WTC11 (cell line): ENCODE measurements around the gene DDX21. TPM values are rescaled to one million over a fixed set of nuclear protein-coding genes. Genes with fewer than 3 reads are reported as not detected.

Experiments
- ATAC-seq: fragments of 200-7000 bp; cut with Tn5 transposase; 2 replicates; pipeline ENCODE4 v1.10.0; 2021; ENCODE audit warnings: mild to moderate bottlenecking, moderate library complexity
- CTCF ChIA-PET: fragments of 300-600 bp; sonication (Branson Sonifier 250); formaldehyde crosslinking; loops from one replicate; lab custom pipeline; 2021; ENCODE audit warnings: antibody characterized with exemption; lab: Charles Lee
- POLR2A ChIA-PET: fragments of 350-600 bp; sonication (Branson Sonifier 250); formaldehyde crosslinking; loops from one replicate; lab custom pipeline; 2021; ENCODE audit warnings: antibody characterized with exemption; lab: Charles Lee
- DNase-seq: peaks from one replicate; pipeline ENCODE4 v3.0.0; 2021; ENCODE audit warnings: low spot score
- H3K27ac Mint-ChIP-seq: 2 replicates; pipeline ENCODE4 v1.8.0; 2021; ENCODE audit warnings: mixed read lengths
- H3K27me3 Mint-ChIP-seq: 2 replicates; pipeline ENCODE4 v1.8.0; 2021; ENCODE audit warnings: low read depth, mild to moderate bottlenecking, moderate library complexity, mixed read lengths
- H3K36me3 Mint-ChIP-seq: 2 replicates; pipeline ENCODE4 v1.8.0; 2021; ENCODE audit warnings: mixed read lengths
- H3K4me1 Mint-ChIP-seq: 2 replicates; pipeline ENCODE4 v1.8.0; 2022; ENCODE audit warnings: mixed read lengths
- H3K4me3 Mint-ChIP-seq: 2 replicates; pipeline ENCODE4 v1.8.0; 2021; ENCODE audit warnings: mild to moderate bottlenecking, moderate library complexity, mixed read lengths
- H3K9me3 Mint-ChIP-seq: 2 replicates; pipeline ENCODE4 v1.8.0; 2021; ENCODE audit warnings: mixed read lengths
- EMX1 ChIP-seq: fragments of 250-450 bp; sonication (Bioruptor Pico); IDR thresholded peaks from 2 replicates; pipeline ENCODE4 v1.8.0; 2021; ENCODE audit warnings: mild to moderate bottlenecking
- ESRRA ChIP-seq: sonication (generic); formaldehyde crosslinking; IDR thresholded peaks from 2 replicates; pipeline ENCODE4 v1.8.1; 2022; ENCODE audit warnings: mild to moderate bottlenecking, missing genetic modification reagents, borderline replicate concordance
- FOXP1 ChIP-seq: sonication (generic); formaldehyde crosslinking; IDR thresholded peaks from 2 replicates; pipeline ENCODE4 v1.8.0; 2022; ENCODE audit warnings: missing genetic modification reagents, mild to moderate bottlenecking, moderate library complexity, borderline replicate concordance
- GTF2I ChIP-seq: fragments of 250-450 bp; sonication (Bioruptor Pico); conservative IDR thresholded peaks from 2 replicates; pipeline ENCODE4 v1.4.0; 2021; ENCODE audit warnings: mild to moderate bottlenecking
- JUN ChIP-seq: sonication (generic); formaldehyde crosslinking; IDR thresholded peaks from 2 replicates; pipeline ENCODE4 v1.8.0; 2023; ENCODE audit warnings: mild to moderate bottlenecking, missing genetic modification reagents
- NR1H2 ChIP-seq: sonication (generic); formaldehyde crosslinking; IDR thresholded peaks from 2 replicates; pipeline ENCODE4 v1.9.0; 2021; ENCODE audit warnings: mild to moderate bottlenecking, moderate library complexity, missing genetic modification reagents
- PRRX2 ChIP-seq: fragments of 250-450 bp; sonication (Bioruptor Pico); IDR thresholded peaks from 2 replicates; pipeline ENCODE4 v1.8.0; 2021; ENCODE audit warnings: mild to moderate bottlenecking
- RELA ChIP-seq: sonication (generic); formaldehyde crosslinking; IDR thresholded peaks from 2 replicates; pipeline ENCODE4 v1.8.1; 2022; ENCODE audit warnings: missing genetic modification reagents, mild to moderate bottlenecking, borderline replicate concordance
- RORB ChIP-seq: fragments of 250-450 bp; sonication (Bioruptor Pico); IDR thresholded peaks from 2 replicates; pipeline ENCODE4 v1.9.0; 2021; ENCODE audit warnings: mild to moderate bottlenecking
- SOX15 ChIP-seq: fragments of 250-450 bp; sonication (Bioruptor Pico); IDR thresholded peaks from 2 replicates; pipeline ENCODE4 v1.9.0; 2021; ENCODE audit warnings: mild to moderate bottlenecking
- TEAD1 ChIP-seq: sonication (generic); formaldehyde crosslinking; IDR thresholded peaks from 2 replicates; pipeline ENCODE4 v1.8.0; 2022; ENCODE audit warnings: mild to moderate bottlenecking, missing genetic modification reagents
- ZBTB21 ChIP-seq: sonication (generic); formaldehyde crosslinking; IDR thresholded peaks from 2 replicates; pipeline ENCODE4 v1.8.1; 2023; ENCODE audit warnings: mild to moderate bottlenecking, missing genetic modification reagents, borderline replicate concordance
- ZNF121 ChIP-seq: sonication (generic); formaldehyde crosslinking; IDR thresholded peaks from 2 replicates; pipeline ENCODE4 v1.8.0; 2023; ENCODE audit warnings: missing genetic modification reagents
- ZNF219 ChIP-seq: sonication (generic); formaldehyde crosslinking; IDR thresholded peaks from 2 replicates; pipeline ENCODE4 v1.8.0; 2023; ENCODE audit warnings: missing genetic modification reagents, mild to moderate bottlenecking, borderline replicate concordance
- total RNA-seq: library from RNA; stranded (reverse); gene quantifications from 3 replicates; pipeline ENCODE4 v1.2.3, GENCODE V29; 2021
- TF ChIP-seq, protein P1 (sequence below): sonication (generic); formaldehyde crosslinking; IDR thresholded peaks from 2 replicates; pipeline ENCODE4 v1.8.0; 2023; ENCODE audit warnings: missing genetic modification reagents
- TF ChIP-seq, protein P2 (sequence below): sonication (generic); formaldehyde crosslinking; IDR thresholded peaks from 2 replicates; pipeline ENCODE4 v1.8.1; 2022; ENCODE audit warnings: mild to moderate bottlenecking, missing genetic modification reagents, moderate library complexity, borderline replicate concordance
- TF ChIP-seq, protein P3 (sequence below): fragments of 250-450 bp; sonication (Bioruptor Pico); IDR thresholded peaks from 2 replicates; pipeline ENCODE4 v2.1.2; 2022; ENCODE audit warnings: mild to moderate bottlenecking, moderate library complexity
- TF ChIP-seq, protein P4 (sequence below): sonication (generic); formaldehyde crosslinking; IDR thresholded peaks from 2 replicates; pipeline ENCODE4 v1.8.0; 2022; ENCODE audit warnings: mild to moderate bottlenecking, missing genetic modification reagents

The DDX21 gene
- total RNA-seq, 1 experiment from 2014 or later: 194 TPM

DNA sequence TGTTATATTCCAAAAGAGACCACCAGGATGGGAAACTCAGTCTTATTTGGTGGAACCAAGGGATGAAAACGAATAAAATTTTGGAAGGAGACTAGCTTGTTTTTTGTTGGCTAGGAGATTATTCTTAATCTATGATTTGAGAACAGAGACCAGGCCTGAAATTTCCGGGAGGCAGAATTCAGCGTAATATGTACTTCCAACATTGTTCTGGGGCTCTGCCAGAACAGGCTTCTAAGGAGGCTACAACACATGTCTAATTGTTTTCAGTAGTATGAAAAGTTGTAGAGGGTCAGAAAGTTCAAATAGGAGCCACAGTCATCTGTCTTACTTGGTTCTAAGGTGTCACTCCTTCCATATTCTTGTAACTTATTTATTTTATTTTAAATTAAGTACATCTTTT, 1.7 kb downstream of the DDX21 start:
- peak overlapping the region; percentile 78 for H3K27ac Mint-ChIP-seq
- ChIA-PET POLR2A (no interaction called here), CTCF (no interaction called here)
- H3K36me3 Mint-ChIP-seq: peaks cover 34% of the 10 kb centered on the region
- H3K27me3 Mint-ChIP-seq: no peaks in the 10 kb centered on the region
- peaks cover 3% of the 10 kb centered on the region; the same call in 1 of the 2 replicates for H3K9me3 Mint-ChIP-seq
- H3K4me1 Mint-ChIP-seq: peaks cover 9% of the 10 kb centered on the region
- no peak for DNase-seq
- H3K4me3 Mint-ChIP-seq: peak overlapping the region; percentile 99
- TF ChIP-seq ZNF219 (CRISPR knock-in tag) (no peak), NR1H2 (CRISPR knock-in tag) (no peak), RORB (CRISPR knock-in tag) (no peak), GTF2I (CRISPR knock-in tag) (no peak), ZBTB21 (CRISPR knock-in tag) (no peak), JUN (CRISPR knock-in tag) (no peak), ZNF121 (CRISPR knock-in tag) (no peak), ESRRA (CRISPR knock-in tag) (no peak), RELA (no peak)
- TF ChIP-seq, protein P1, sequence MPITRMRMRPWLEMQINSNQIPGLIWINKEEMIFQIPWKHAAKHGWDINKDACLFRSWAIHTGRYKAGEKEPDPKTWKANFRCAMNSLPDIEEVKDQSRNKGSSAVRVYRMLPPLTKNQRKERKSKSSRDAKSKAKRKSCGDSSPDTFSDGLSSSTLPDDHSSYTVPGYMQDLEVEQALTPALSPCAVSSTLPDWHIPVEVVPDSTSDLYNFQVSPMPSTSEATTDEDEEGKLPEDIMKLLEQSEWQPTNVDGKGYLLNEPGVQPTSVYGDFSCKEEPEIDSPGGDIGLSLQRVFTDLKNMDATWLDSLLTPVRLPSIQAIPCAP: no peak
- no peak for ATAC-seq

DNA sequence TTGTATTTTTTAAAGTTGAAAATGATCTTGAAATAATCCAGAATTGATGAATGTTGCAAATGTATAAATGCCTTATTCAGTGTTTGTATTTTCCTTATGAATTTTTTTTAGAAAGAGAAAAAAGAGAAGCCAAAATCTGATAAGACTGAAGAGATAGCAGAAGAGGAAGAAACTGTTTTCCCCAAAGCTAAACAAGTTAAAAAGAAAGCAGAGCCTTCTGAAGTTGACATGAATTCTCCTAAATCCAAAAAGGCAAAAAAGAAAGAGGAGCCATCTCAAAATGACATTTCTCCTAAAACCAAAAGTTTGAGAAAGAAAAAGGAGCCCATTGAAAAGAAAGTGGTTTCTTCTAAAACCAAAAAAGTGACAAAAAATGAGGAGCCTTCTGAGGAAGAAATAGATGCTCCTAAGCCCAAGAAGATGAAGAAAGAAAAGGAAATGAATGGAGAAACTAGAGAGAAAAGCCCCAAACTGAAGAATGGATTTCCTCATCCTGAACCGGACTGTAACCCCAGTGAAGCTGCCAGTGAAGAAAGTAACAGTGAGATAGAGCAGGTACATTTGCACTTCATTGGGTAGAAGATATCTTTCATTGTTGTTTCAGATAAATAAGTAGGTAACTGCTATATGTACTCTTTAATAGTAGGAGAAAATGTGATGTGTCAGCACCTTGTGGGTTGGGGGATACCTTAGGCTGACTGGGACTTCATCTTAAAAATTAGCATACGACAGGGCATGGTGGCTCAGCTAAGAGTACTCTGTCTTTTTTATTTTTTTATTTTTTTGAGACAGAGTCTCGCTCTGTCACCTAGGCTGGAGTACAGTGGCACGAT, 3.9 kb downstream of the DDX21 start:
- TF ChIP-seq PRRX2 (CRISPR knock-in tag) (no peak), SOX15 (CRISPR knock-in tag) (no peak)
- no peak for DNase-seq
- no peaks in the 10 kb centered on the region for H3K9me3 Mint-ChIP-seq
- ATAC-seq: no peak
- H3K36me3 Mint-ChIP-seq: peaks cover 56% of the 10 kb centered on the region
- H3K27me3 Mint-ChIP-seq: no peaks in the 10 kb centered on the region
- no peak overlapping the region for H3K4me3 Mint-ChIP-seq
- ChIA-PET CTCF (no interaction called here), POLR2A (no interaction called here)
- H3K27ac Mint-ChIP-seq: no peak overlapping the region; the same call in 1 of the 2 replicates
- peaks cover 9% of the 10 kb centered on the region for H3K4me1 Mint-ChIP-seq

DNA sequence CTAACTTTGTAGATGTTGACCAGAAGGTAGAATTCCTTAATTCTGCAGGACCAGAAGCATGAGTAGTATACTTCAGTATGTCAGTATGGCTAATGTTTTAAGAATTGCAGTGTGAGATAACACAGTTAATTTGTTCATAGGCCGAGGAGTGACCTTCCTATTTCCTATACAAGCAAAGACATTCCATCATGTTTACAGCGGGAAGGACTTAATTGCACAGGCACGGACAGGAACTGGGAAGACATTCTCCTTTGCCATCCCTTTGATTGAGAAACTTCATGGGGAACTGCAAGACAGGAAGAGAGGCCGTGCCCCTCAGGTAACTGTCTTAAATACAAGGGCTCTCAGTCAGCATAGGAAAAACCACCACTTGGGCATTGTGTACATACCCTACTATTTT, 7.2 kb downstream of the DDX21 start:
- Mint-ChIP-seq H3K36me3 (peaks cover 82% of the 10 kb centered on the region), H3K27ac (no peak overlapping the region)
- no peak for ATAC-seq

More for the DNA sequence above, 7.2 kb downstream of the DDX21 start:
- TF ChIP-seq, protein P2, sequence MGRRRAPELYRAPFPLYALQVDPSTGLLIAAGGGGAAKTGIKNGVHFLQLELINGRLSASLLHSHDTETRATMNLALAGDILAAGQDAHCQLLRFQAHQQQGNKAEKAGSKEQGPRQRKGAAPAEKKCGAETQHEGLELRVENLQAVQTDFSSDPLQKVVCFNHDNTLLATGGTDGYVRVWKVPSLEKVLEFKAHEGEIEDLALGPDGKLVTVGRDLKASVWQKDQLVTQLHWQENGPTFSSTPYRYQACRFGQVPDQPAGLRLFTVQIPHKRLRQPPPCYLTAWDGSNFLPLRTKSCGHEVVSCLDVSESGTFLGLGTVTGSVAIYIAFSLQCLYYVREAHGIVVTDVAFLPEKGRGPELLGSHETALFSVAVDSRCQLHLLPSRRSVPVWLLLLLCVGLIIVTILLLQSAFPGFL (CRISPR knock-in tag): no peak
- TF ChIP-seq FOXP1 (CRISPR knock-in tag) (no peak), EMX1 (CRISPR knock-in tag) (no peak), ZNF121 (CRISPR knock-in tag) (no peak), TEAD1 (no peak)
- TF ChIP-seq, protein P3, sequence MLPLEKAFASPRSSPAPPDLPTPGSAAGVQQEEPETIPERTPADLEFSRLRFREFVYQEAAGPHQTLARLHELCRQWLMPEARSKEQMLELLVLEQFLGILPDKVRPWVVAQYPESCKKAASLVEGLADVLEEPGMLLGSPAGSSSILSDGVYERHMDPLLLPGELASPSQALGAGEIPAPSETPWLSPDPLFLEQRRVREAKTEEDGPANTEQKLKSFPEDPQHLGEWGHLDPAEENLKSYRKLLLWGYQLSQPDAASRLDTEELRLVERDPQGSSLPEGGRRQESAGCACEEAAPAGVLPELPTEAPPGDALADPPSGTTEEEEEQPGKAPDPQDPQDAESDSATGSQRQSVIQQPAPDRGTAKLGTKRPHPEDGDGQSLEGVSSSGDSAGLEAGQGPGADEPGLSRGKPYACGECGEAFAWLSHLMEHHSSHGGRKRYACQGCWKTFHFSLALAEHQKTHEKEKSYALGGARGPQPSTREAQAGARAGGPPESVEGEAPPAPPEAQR (CRISPR knock-in tag): no peak
- TF ChIP-seq, protein P4, sequence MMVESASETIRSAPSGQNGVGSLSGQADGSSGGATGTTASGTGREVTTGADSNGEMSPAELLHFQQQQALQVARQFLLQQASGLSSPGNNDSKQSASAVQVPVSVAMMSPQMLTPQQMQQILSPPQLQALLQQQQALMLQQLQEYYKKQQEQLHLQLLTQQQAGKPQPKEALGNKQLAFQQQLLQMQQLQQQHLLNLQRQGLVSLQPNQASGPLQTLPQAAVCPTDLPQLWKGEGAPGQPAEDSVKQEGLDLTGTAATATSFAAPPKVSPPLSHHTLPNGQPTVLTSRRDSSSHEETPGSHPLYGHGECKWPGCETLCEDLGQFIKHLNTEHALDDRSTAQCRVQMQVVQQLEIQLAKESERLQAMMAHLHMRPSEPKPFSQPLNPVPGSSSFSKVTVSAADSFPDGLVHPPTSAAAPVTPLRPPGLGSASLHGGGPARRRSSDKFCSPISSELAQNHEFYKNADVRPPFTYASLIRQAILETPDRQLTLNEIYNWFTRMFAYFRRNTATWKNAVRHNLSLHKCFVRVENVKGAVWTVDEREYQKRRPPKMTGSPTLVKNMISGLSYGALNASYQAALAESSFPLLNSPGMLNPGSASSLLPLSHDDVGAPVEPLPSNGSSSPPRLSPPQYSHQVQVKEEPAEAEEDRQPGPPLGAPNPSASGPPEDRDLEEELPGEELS (CRISPR knock-in tag): no peak
- Mint-ChIP-seq H3K4me3 (no peak overlapping the region), H3K4me1 (no peaks in the 10 kb centered on the region), H3K9me3 (no peaks in the 10 kb centered on the region), H3K27me3 (no peaks in the 10 kb centered on the region)
- DNase-seq: no peak
- POLR2A ChIA-PET: no interaction called here
- CTCF ChIA-PET: interaction anchor here (0.6 kb wide), 1 partner anchor 165 kb away, joined by 6 read pairs; no protein-coding TSS in a partner anchor
